Keratinocyte (primary cell): Measurements from ENCODE around the gene STRADB. TPM values are rescaled to one million over a fixed set of nuclear protein-coding genes. Genes with fewer than 3 reads are reported as not detected.

ENCODE experiments used
- DNase-seq: peaks from one replicate; pipeline ENCODE4 v3.0.0-alpha.2; 2011; ENCODE audit warnings: low read depth, missing footprints, low spot score
- FAIRE-seq: peaks from 2 replicates; lab custom pipeline; 2011; peaks lifted over from hg19 to GRCh38; lab: Jason Lieb, UNC
- H2AFZ ChIP-seq: 2 replicates; pipeline ENCODE4 v1.6.0; 2012; ENCODE audit warnings: low read length, control low read depth, inconsistent platforms; ENCODE audit not compliant: control insufficient read depth
- H3K27ac ChIP-seq: 2 replicates; pipeline ENCODE4 v1.5.1; 2011; ENCODE audit warnings: low read length; ENCODE audit not compliant: control insufficient read depth, insufficient read depth
- H3K27me3 ChIP-seq: 3 replicates; pipeline ENCODE4 v1.6.0; 2011; ENCODE audit warnings: low read length; ENCODE audit not compliant: control insufficient read depth, insufficient read depth; ENCODE audit errors: extremely low read depth
- H3K36me3 ChIP-seq, 2 experiments: 2 replicates in 1 of 2; 3 replicates in 1 of 2; pipeline ENCODE4 v1.5.1; 2011; ENCODE audit warnings: low read length in 2 of 2, mild to moderate bottlenecking in 1 of 2; ENCODE audit not compliant: control insufficient read depth in 2 of 2, insufficient read depth in 2 of 2; ENCODE audit errors: extremely low read depth in 1 of 2
- H3K4me1 ChIP-seq: 3 replicates; pipeline ENCODE4 v1.5.1; 2011; ENCODE audit warnings: low read length; ENCODE audit not compliant: control insufficient read depth, insufficient read depth; ENCODE audit errors: extremely low read depth
- H3K4me2 ChIP-seq: 3 replicates; pipeline ENCODE4 v1.6.0; 2011; ENCODE audit warnings: low read depth, low read length; ENCODE audit not compliant: control insufficient read depth, insufficient read depth; ENCODE audit errors: extremely low read depth
- H3K4me3 ChIP-seq, 3 experiments: fragments of 200-600 bp in 1 of 3; sonication (generic) in 1 of 3; 2 replicates in 2 of 3; 3 replicates in 1 of 3; pipeline ENCODE4 v1.5.1; 2011 to 2016; ENCODE audit warnings: low read length in 3 of 3, mild to moderate bottlenecking in 3 of 3, control low read depth in 2 of 3, inconsistent platforms in 1 of 3, low read depth in 1 of 3, mixed read lengths in 1 of 3, mixed run types in 1 of 3, moderate library complexity in 1 of 3; ENCODE audit not compliant: control insufficient read depth in 2 of 3, insufficient read depth in 2 of 3; ENCODE audit errors: extremely low read depth in 1 of 3
- H3K79me2 ChIP-seq: 2 replicates; pipeline ENCODE4 v1.6.0; 2012; ENCODE audit warnings: low read length; ENCODE audit not compliant: control insufficient read depth, insufficient read depth
- H3K9ac ChIP-seq: 3 replicates; pipeline ENCODE4 v1.6.0; 2011; ENCODE audit warnings: low read length; ENCODE audit not compliant: control insufficient read depth, insufficient read depth; ENCODE audit errors: extremely low read depth
- H3K9me1 ChIP-seq: 3 replicates; pipeline ENCODE4 v1.6.0; 2011; ENCODE audit warnings: low read length; ENCODE audit not compliant: control insufficient read depth, insufficient read depth; ENCODE audit errors: extremely low read depth
- H3K9me3 ChIP-seq: 2 replicates; pipeline ENCODE4 v1.5.1; 2012; ENCODE audit warnings: low read depth, low read length; ENCODE audit not compliant: control insufficient read depth
- H4K20me1 ChIP-seq: 3 replicates; pipeline ENCODE4 v1.6.0; 2011; ENCODE audit warnings: low read length; ENCODE audit not compliant: control insufficient read depth, insufficient read depth; ENCODE audit errors: extremely low read depth
- EZH2 ChIP-seq: IDR thresholded peaks from one replicate; pipeline ENCODE4 v1.6.1; 2012; ENCODE audit warnings: inconsistent platforms, mild to moderate bottlenecking, low read length, moderate library complexity
- dilution Hi-C: fragments of 300-500 bp; cut with MboI; formaldehyde crosslinking; loops from one replicate; pipeline ENCODE4 v1.7.0; 2020; ENCODE audit warnings: low sequenced_read_pairs; ENCODE audit not compliant: extremely low pct_ligation_motif_present
- polyA plus RNA-seq, 5 experiments: library from polyadenylated mRNA; depleted of rRNA in 3 of 5; stranded (reverse) in 3 of 5; stranded (forward) in 1 of 5; unstranded in 1 of 5; fragments of >200 nt; gene quantifications; 1 replicate in 1 of 5; 2 replicates in 3 of 5; 3 replicates in 1 of 5; pipeline versions ENCODE4 v1.2.1 to v1.2.3, GENCODE V29; 2011 to 2012; ENCODE audit warnings: missing spikeins in 2 of 5, low read depth in 1 of 5, low replicate concordance in 1 of 5
- TF ChIP-seq, protein P1 (sequence below), 3 experiments: IDR thresholded peaks in 1 of 3; conservative IDR thresholded peaks in 1 of 3; optimal IDR thresholded peaks in 1 of 3; 2 replicates in 2 of 3; 3 replicates in 1 of 3; pipeline versions ENCODE3 to v1.5.1; 2011; ENCODE audit warnings: low read length in 3 of 3, mild to moderate bottlenecking in 3 of 3, moderate library complexity in 2 of 3, control low read depth in 1 of 3, inconsistent platforms in 1 of 3; ENCODE audit not compliant: insufficient read depth in 2 of 3; ENCODE audit errors: extremely low read depth in 1 of 3

Gene STRADB
- polyA plus RNA-seq, 1 donor (not counting 4 experiments of a cell fraction or from before 2014, with no cell fraction given): 14.6 TPM

DNA sequence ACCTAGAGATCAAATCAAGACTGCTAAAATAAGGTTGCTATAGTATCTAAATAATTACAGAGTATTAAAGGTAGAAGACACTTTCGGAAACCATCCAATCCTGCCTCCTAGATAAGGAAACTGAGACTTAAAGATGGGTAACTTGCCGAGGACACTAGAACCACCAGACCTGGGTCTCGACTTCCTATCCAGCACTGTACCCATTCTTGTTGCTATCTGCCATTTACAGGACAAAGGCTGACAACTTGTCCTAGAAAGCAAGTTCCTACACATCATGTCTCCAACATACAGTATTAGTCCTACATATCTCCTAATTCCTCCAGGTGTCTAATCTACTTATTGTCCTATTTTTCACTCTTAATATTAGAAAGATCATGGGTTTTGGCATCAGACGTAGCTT, 38.0 kb upstream of the STRADB start:
- no peak for DNase-seq
- no peak overlapping the region for H3K4me3 ChIP-seq
- TF ChIP-seq, protein P1, sequence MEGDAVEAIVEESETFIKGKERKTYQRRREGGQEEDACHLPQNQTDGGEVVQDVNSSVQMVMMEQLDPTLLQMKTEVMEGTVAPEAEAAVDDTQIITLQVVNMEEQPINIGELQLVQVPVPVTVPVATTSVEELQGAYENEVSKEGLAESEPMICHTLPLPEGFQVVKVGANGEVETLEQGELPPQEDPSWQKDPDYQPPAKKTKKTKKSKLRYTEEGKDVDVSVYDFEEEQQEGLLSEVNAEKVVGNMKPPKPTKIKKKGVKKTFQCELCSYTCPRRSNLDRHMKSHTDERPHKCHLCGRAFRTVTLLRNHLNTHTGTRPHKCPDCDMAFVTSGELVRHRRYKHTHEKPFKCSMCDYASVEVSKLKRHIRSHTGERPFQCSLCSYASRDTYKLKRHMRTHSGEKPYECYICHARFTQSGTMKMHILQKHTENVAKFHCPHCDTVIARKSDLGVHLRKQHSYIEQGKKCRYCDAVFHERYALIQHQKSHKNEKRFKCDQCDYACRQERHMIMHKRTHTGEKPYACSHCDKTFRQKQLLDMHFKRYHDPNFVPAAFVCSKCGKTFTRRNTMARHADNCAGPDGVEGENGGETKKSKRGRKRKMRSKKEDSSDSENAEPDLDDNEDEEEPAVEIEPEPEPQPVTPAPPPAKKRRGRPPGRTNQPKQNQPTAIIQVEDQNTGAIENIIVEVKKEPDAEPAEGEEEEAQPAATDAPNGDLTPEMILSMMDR (optimal IDR thresholded peaks at IDR 0.05 in 1 of 3, IDR thresholded peaks at IDR 0.05 in 1 of 3, conservative IDR thresholded peaks at IDR 0.05 in 1 of 3; ENCODE audit: extremely low read depth in 1 of 3, insufficient read depth in 2 of 3, low read length in 3 of 3): no peak
- TF ChIP-seq EZH2: no peak
- no peaks in the 10 kb centered on the region for H3K27me3 ChIP-seq
- peaks cover 0 to 3% of the 10 kb centered on the region in 2 experiments for H3K36me3 ChIP-seq
- peak; percentile 29 for FAIRE-seq
- H2AFZ ChIP-seq: no peak overlapping the region
- H3K79me2 ChIP-seq: peaks cover 9% of the 10 kb centered on the region
- dilution Hi-C loops: no loop called here
- H4K20me1 ChIP-seq: no peaks in the 10 kb centered on the region
- H3K9me3 ChIP-seq: no peaks in the 10 kb centered on the region
- no peaks in the 10 kb centered on the region for H3K9me1 ChIP-seq
- no peak overlapping the region for H3K4me2 ChIP-seq
- H3K4me1 ChIP-seq: no peaks in the 10 kb centered on the region
- no peak overlapping the region for H3K9ac ChIP-seq
- H3K27ac ChIP-seq: no peak overlapping the region

DNA sequence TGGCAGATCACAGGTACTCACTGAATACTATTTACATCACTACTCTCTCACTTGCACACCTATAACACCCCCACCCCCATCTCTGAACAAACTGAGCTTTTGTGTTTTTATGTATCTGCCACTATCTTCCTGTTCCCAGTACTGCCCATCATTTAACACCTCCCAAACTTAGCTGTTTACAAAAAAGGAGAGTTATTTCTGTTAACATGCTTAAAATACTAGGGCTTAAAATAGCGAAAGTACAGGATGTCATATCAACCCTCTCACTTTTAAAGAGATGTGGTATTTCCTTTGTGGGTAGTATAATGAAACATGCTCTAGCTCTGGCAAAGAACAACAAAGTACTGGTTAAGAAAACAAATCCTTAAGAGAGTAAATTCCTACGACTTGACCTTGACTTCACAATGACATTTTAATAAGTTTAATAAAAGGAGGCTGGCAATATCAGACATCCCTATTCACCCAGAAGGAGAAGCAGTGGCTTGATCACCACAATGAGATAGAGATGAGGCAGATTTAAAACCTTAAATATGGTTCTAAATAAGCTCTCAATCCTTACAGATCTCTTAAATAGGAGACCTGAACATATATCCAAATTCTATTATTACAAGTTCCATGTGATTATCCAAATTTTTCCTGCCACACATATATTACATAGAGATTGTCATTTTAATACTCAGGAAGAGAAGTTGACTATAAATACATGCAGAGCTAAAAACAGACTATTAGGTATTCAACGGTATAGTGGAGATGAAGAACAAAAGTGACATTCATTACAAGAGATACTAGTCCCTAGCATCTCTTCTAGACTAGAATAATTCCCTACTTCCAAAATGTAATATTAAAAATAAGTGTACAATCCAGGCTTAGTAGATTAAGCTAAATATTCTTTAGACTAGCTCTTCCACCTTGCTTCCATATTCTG, 37.2 kb upstream of the STRADB start:
- peaks cover 7% of the 10 kb centered on the region for H3K4me1 ChIP-seq
- dilution Hi-C loops: no loop called here
- no peak for DNase-seq
- no peak overlapping the region for H2AFZ ChIP-seq
- TF ChIP-seq, protein P1 (optimal IDR thresholded peaks at IDR 0.05 in 1 of 3, IDR thresholded peaks at IDR 0.05 in 1 of 3, conservative IDR thresholded peaks at IDR 0.05 in 1 of 3; ENCODE audit: extremely low read depth in 1 of 3, insufficient read depth in 2 of 3, low read length in 3 of 3): no peak
- no peak for TF ChIP-seq EZH2
- no peak for FAIRE-seq
- peaks cover 9% of the 10 kb centered on the region for H3K79me2 ChIP-seq
- H3K36me3 ChIP-seq: peaks cover 0 to 3% of the 10 kb centered on the region in 2 experiments
- no peaks in the 10 kb centered on the region for H3K9me3 ChIP-seq
- H3K9me1 ChIP-seq: no peaks in the 10 kb centered on the region
- no peak overlapping the region for H3K4me2 ChIP-seq
- H3K27ac ChIP-seq: no peak overlapping the region
- H4K20me1 ChIP-seq: no peaks in the 10 kb centered on the region
- no peak overlapping the region for H3K4me3 ChIP-seq
- no peaks in the 10 kb centered on the region for H3K27me3 ChIP-seq
- H3K9ac ChIP-seq: no peak overlapping the region
